HG03103 (cell line): ENCODE measurements around the gene ZNF76.
"Not testable (repeated sequence)": the region's sequence is repeated elsewhere in the genome, so short reads cannot be mapped to it uniquely, and the experiment has no call there.

Experiments used
- ATAC-seq: cut with Tn5 transposase; IDR thresholded peaks from one replicate; pipeline ENCODE4 v1.9.1; 2021; ENCODE audit warnings: low read depth; ENCODE audit not compliant: unreplicated experiment

Gene ZNF76

GRCh38 chr6:35297601-35298481 lies 38.3 kb downstream of the ZNF76 start, which contains the start of gene DEF6:
TSS of gene DEF6 (plus strand) at chr6:35297818. CDS start at chr6:35297857, 39 bp downstream.
- ATAC-seq, result peak; percentile 75

DNA sequence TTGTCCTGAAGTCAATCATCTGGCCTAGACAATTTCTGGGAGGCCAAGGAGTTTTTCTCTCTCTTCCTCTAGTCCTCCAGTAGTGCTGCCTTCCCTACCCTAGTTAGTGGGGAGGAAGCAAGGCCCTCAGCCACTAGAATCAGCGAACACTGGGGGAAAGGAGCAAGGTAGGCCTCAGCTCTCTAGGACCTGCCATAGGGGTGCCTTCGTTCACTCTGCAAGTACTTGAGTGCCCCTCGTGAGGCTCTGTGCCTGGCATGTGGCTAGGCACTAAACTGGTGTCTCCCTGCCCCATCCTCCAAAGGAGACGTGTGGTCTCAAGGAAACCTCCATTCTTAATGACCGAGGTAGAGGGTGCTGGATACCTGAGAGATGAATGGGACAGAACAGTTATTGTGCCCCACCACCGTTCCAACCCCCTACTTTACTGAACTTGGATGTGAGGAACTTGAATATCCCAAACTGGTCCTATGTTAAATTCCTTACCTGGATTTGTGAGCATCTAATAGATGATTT lies 39.1 kb downstream of the ZNF76 start:
- no peak for ATAC-seq

DNA sequence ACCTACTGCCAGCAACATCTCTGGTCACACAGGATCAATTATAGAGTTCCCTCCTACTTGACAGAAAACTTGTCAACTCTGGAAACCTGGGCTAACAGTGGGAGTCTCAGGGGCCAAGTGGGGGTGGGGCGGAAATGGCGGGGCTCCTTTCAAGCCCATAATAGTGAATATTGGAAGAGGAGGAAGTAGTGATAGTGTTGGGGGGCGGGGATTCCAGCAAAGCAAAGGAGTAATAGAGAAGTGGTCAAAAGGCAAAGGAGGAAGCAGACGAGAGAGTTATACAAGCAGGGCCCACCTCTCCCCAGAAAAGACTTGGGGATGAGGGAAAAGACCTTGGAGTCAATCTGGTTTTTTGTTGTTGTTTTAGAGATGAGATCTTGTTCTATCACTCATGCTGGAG lies 40.1 kb downstream of the ZNF76 start:
- ATAC-seq, result no peak

GRCh38 chr6:35300848-35301247 lies 41.3 kb downstream of the ZNF76 start:
- ATAC-seq, result no peak

- ATAC-seq, result peak; percentile 64
These were observed 43.2 kb downstream of the ZNF76 start for GRCh38 chr6:35302604-35303241.

DNA sequence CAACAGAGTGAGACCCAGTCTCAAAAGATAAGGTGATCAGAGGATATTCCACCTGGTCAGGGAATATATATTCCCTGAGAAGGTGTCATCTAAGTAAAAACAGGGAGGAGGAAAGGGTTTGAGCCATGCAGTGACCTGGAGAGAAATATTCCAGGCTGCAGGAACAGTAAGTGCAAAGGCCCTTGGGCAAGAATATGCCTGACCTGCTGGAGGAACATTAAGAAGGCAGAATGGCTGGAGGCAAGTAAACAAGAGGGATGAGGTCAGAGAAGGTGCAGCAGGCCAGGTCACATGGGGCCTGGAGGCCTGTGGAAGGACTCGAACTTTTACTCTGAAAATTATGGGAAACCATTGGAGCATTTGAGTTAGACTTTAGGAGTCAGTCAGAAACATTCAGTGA lies 44.8 kb downstream of the ZNF76 start:
- ATAC-seq, result no peak

DNA sequence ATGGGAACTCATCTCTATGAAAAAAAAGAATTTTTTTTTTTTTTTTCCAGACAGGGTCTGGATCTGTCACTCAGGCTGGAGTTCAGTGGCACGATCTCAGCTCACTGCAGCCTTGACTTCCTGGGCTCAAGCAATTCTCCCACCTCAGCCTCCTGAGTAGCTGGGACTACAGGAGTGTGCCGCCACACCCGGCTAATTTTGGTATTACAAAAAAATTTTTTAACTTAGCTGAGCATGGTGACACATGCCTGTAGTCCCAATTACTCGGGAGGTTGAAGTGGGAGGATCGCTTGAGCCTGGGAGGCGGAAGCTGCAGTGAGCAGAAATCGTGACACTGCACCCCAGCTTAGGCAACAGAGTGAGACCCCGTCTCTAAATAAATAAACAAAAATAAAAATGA lies 45.6 kb downstream of the ZNF76 start:
- no peak for ATAC-seq

- not testable (repeated sequence) for ATAC-seq
These were observed 47.6 kb downstream of the ZNF76 start for GRCh38 chr6:35307138-35307537.

DNA sequence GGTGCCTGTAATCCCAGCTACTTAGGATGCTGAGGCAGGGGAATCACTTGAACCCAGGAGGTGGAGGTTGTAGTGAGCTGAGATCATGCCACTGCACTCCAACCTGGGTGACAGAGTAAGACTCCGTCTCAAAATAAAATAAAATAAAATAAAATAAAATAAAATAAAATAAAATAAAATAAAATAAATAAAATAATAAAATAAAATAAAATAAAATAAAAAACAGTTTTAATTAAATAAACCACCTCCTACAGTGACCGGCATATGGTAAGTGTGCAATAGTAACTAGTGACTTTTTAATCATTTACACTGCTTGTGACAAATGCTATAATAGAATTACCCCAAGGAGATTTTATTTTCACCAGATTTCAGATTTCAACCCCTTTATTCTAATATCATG lies 49.0 kb downstream of the ZNF76 start:
- ATAC-seq, result not testable (repeated sequence)

DNA sequence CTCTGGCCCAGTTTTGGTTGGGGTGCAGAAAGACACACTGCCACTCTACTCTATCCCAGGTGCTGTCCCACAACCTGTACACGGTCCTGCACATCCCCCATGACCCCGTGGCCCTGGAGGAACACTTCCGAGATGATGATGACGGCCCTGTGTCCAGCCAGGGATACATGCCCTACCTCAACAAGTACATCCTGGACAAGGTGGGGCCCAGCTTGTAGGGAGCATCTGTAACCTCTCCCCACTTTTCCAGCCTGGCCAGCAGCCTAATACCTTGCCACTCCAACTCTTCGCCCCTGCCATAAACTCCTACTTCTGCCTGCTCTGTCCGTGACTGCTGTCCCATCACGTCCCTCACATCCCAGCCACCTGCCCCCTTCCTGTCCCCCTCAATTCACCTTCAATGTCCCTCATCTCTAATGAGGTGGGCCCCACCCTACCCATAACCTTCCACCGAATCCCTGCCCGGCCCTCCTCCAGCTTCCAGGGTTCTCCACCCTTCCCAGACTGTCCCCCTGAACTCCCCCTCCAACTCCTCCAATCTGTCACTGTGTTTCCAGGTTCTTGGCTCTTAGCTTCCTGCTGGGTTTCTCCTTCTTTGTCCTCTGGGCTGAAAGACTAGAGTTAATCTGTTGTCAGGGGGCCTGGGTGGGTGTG lies 50.2 kb downstream of the ZNF76 start:
- ATAC-seq, result no peak

GRCh38 chr6:35310265-35310831 lies 50.8 kb downstream of the ZNF76 start:
- ATAC-seq, result no peak

DNA sequence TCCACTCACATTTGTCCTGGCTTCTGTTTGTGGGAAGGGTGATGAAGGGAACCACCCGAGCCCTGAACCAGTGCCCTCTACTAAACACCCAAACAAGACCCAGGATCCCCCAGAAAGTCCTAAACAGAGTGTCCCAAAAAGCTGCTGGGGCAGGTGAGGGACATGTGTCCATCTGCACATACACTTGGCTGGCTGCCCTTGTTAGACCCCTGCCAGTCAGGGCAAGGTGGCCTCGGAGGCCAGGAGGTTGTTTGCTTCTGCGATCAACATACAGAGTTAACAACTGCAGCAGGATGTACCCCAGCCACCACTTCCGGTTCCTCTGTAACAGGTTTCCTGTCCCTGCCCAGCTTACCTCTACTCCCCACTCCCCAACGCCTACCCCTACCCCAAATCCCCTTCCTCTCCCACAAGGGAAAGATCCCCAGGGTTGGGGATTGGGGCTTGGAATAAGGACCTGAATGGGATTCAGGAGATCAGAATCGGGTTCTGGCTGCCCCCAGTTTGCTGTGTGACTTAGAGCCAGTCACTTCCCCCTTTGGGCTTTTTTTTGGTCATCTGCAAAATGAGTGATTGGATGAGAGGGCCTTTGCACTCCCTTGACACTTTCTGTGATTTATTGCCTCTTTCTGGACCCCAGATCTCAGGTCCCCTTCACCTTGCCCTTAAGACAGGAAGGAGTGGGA lies 52.0 kb downstream of the ZNF76 start:
- ATAC-seq, result no peak

DNA sequence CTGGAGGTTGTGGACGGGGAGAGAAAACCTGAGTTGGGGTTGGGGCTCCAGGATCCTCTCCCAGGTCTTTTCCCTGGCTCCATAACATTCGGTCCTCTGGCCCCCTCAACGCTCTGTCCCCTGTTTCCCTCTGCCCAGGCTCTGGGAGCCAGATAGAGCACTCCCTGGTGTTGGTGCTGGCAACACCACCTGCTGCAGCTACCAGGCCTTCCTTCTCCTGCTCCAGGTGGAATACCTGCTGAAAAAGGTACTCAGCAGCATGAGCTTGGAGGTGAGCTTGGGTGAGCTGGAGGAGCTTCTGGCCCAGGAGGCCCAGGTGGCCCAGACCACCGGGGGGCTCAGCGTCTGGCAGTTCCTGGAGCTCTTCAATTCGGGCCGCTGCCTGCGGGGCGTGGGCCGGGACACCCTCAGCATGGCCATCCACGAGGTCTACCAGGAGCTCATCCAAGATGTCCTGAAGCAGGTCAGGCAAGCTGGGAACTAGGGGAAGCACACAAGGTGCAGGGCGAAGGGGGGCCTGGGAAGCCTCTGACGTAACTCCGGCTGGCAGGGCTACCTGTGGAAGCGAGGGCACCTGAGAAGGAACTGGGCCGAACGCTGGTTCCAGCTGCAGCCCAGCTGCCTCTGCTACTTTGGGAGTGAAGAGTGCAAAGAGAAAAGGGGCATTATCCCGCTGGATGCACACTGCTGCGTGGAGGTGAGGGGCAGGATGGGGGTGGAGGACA lies 52.7 kb downstream of the ZNF76 start:
- ATAC-seq, result no peak

DNA sequence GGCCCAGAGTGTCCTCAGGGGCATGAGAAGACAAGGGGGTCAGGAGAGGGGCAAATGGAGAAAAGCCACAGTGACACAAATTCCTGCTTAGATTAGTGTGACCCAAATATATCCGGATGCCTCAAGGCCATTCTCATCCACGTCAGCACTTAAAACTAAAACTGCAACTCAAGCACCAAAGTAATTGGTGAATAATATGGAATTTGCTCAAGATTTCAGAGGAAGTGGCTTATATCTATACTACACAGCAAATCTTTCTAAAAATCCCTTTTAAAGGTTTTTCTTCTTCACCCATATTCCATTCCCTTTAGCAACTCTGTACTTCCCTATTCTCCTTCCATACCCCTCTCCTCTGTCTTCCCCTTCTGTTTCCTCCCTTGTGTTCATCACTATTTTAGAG lies 53.3 kb downstream of the ZNF76 start:
- no peak for ATAC-seq

DNA sequence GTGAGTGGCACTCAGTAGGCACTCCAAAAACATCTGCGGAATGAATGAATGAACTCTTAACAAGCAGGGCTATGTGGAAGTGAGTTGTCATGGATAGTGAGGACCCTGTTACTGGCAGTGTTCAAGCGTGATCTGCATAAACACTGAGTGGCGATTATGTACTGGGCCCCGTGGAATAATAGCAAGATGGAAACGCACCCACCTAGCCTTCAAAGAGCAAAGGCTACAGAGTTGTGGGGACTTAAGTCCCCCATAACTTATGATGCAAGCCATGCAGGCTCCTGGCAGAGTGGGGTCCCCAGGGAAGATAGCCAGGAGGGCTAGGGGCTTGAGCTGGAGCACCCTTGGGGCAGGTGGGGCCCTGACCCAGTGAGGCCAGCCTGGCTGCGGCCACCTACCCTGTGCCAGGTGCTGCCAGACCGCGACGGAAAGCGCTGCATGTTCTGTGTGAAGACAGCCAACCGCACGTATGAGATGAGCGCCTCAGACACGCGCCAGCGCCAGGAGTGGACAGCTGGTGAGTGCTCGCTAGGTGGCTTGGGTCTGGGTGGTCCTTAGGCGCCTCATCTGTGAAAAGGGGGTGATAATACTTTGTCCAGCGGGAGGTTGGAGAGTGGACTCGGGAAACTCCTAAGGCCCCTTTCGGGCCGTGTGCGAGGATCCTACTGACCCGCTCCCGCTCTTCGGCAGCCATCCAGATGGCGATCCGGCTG lies 58.1 kb downstream of the ZNF76 start:
- ATAC-seq, result no peak

- no peak for ATAC-seq
These were observed 58.9 kb downstream of the ZNF76 start for GRCh38 chr6:35318196-35319171.

DNA sequence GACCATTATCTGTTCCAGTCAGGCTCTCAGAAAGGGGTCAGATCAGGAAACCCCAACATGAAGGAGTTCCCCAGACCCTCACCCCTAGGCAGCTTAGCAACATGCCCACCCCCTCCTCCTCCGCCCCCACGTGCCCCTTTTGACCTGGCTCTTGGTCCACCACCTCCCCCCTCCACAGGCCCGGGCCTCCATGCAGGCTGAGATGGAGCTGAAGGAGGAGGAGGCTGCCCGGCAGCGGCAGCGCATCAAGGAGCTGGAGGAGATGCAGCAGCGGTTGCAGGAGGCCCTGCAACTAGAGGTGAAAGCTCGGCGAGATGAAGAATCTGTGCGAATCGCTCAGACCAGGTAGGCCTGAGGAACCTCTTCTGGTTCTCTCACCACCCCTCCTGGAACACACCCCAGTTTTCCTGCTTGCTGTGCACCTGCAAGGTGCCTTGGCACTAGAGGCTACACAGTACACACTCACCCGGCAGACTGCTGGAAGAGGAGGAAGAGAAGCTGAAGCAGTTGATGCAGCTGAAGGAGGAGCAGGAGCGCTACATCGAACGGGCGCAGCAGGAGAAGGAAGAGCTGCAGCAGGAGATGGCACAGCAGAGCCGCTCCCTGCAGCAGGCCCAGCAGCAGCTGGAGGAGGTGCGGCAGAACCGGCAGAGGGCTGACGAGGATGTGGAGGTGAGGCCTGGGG lies 60.0 kb downstream of the ZNF76 start:
- ATAC-seq, result no peak
